Vagina (tissue), 2 donors: Measurements from ENCODE around the gene EN2.

Source experiments
- POLR2A ChIP-seq, 2 donors: fragments of 450-650 bp; IDR thresholded peaks; one replicate each; pipeline ENCODE4 v1.6.1; 2017; ENCODE audit warnings: antibody characterized with exemption in 2 of 2, mild to moderate bottlenecking in 2 of 2, moderate library complexity in 2 of 2
- TF ChIP-seq, protein P1 (sequence below), 3 experiments: fragments of 450-650 bp in 2 of 3; fragments of 200-600 bp in 1 of 3; sonication (generic) in 1 of 3; IDR thresholded peaks; one replicate each; pipeline ENCODE4 v1.5.1; 2017 to 2019; ENCODE audit warnings: antibody characterized with exemption in 3 of 3, mild to moderate bottlenecking in 2 of 3, moderate library complexity in 2 of 3

GRCh38 chr7:155477476-155477875, 19.5 kb downstream of the EN2 start:
- TF ChIP-seq, protein P1, sequence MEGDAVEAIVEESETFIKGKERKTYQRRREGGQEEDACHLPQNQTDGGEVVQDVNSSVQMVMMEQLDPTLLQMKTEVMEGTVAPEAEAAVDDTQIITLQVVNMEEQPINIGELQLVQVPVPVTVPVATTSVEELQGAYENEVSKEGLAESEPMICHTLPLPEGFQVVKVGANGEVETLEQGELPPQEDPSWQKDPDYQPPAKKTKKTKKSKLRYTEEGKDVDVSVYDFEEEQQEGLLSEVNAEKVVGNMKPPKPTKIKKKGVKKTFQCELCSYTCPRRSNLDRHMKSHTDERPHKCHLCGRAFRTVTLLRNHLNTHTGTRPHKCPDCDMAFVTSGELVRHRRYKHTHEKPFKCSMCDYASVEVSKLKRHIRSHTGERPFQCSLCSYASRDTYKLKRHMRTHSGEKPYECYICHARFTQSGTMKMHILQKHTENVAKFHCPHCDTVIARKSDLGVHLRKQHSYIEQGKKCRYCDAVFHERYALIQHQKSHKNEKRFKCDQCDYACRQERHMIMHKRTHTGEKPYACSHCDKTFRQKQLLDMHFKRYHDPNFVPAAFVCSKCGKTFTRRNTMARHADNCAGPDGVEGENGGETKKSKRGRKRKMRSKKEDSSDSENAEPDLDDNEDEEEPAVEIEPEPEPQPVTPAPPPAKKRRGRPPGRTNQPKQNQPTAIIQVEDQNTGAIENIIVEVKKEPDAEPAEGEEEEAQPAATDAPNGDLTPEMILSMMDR (IDR thresholded peaks at IDR 0.05) = no peak
- no peak for TF ChIP-seq POLR2A (IDR thresholded peaks at IDR 0.05)
